GM12878 (cell line): ENCODE measurements around the gene SMARCB1. TPM values are rescaled to one million over a fixed set of nuclear protein-coding genes. Genes with fewer than 3 reads are reported as not detected.

ENCODE experiments used
- ATAC-seq: fragments of 200-7000 bp; cut with Tn5 transposase; 3 replicates; pipeline ENCODE4 v1.9.1; 2020; ENCODE audit warnings: mild to moderate bottlenecking, moderate library complexity
- BruUV-seq: library from RNA; stranded (reverse); fragments of 400-500 nt; replicated peaks from 2 replicates; lab custom pipeline; 2021; lab: Mats Ljungman, UMichigan
- CTCF ChIA-PET: fragments of 300-600 bp; sonication (Branson Sonifier 250); formaldehyde crosslinking; extraction: SDS; loops from one replicate; lab custom pipeline; 2021; ENCODE audit warnings: inconsistent platforms; lab: Yijun Ruan, JAX
- POLR2A ChIA-PET: fragments of 350-600 bp; formaldehyde crosslinking; extraction: SDS; loops from one replicate; lab custom pipeline; 2021; ENCODE audit warnings: inconsistent platforms; lab: Charles Lee
- RAD21 ChIA-PET: fragments of 300-600 bp; sonication (Branson Sonifier 250); formaldehyde crosslinking; loops from one replicate; lab custom pipeline; 2023; ENCODE audit warnings: antibody characterized with exemption; ENCODE audit not compliant: unreplicated experiment; lab: Charles Lee
- SMC1A ChIA-PET: fragments of 300-600 bp; sonication (Branson Sonifier 250); formaldehyde crosslinking; loops from one replicate; lab custom pipeline; 2023; ENCODE audit not compliant: unreplicated experiment, uncharacterized antibody; lab: Charles Lee
- DNase-seq: peaks from one replicate; pipeline ENCODE4 v3.0.0-alpha.2; 2011; ENCODE audit warnings: low read depth, low spot score
- FAIRE-seq: peaks from 3 replicates; lab custom pipeline; 2011; peaks lifted over from hg19 to GRCh38; lab: Jason Lieb, UNC
- H2AFZ ChIP-seq: 2 replicates; pipeline ENCODE4 v1.6.0; 2011; ENCODE audit warnings: low read depth, low read length, control low read depth; ENCODE audit not compliant: control insufficient read depth
- H3K27ac ChIP-seq: 2 replicates; pipeline ENCODE4 v1.5.1; 2011; ENCODE audit warnings: control low read depth; ENCODE audit not compliant: control insufficient read depth, insufficient read depth
- H3K27me3 ChIP-seq, 2 experiments: replicated peaks in 1 of 2; 2 replicates each; pipeline versions ENCODE4 v1.6.0 to v1.6.1; 2011; ENCODE audit warnings: low read length in 1 of 2; ENCODE audit not compliant: control insufficient read depth in 2 of 2, insufficient read depth in 2 of 2
- H3K36me3 ChIP-seq, 2 experiments: 2 replicates each; pipeline ENCODE4 v1.5.1; 2011; ENCODE audit warnings: low read length in 1 of 2; ENCODE audit not compliant: control insufficient read depth in 2 of 2, insufficient read depth in 2 of 2
- H3K4me1 ChIP-seq: 2 replicates; pipeline ENCODE4 v1.6.1; 2011; ENCODE audit warnings: mild to moderate bottlenecking, low read length, moderate library complexity, mixed read lengths; ENCODE audit not compliant: control insufficient read depth, insufficient read depth
- H3K4me2 ChIP-seq: 2 replicates; pipeline ENCODE4 v1.6.0; 2011; ENCODE audit warnings: control low read depth; ENCODE audit not compliant: control insufficient read depth, insufficient read depth
- H3K4me3 ChIP-seq: fragments of 200-600 bp; sonication (generic); 2 replicates; pipeline ENCODE4 v1.5.1; 2016
- H3K79me2 ChIP-seq: 2 replicates; pipeline ENCODE4 v1.6.0; 2011; ENCODE audit warnings: low read length; ENCODE audit not compliant: control insufficient read depth, insufficient read depth
- H3K9ac ChIP-seq: 2 replicates; pipeline ENCODE4 v1.8.0; 2011; ENCODE audit warnings: low read length, control low read depth, mixed read lengths; ENCODE audit not compliant: control insufficient read depth, insufficient read depth
- H3K9me3 ChIP-seq: replicated peaks from 3 replicates; pipeline ENCODE4 v1.5.1; 2011; ENCODE audit warnings: mild to moderate bottlenecking, low read length; ENCODE audit not compliant: control insufficient read depth, insufficient read depth
- H4K20me1 ChIP-seq: 2 replicates; pipeline ENCODE4 v1.6.0; 2011; ENCODE audit not compliant: control insufficient read depth, insufficient read depth
- BCL3 ChIP-seq: IDR thresholded peaks from 2 replicates; pipeline ENCODE4 v1.6.1; 2011; ENCODE audit warnings: borderline replicate concordance, low read depth, mild to moderate bottlenecking, moderate library complexity, low read length; ENCODE audit not compliant: insufficient read depth, poor library complexity, severe bottlenecking
- EGR1 ChIP-seq, 2 experiments: IDR thresholded peaks; 1 replicate in 1 of 2; 2 replicates in 1 of 2; pipeline ENCODE4 v1.6.1; 2011 to 2012; ENCODE audit warnings: low read depth in 2 of 2, low read length in 2 of 2, borderline replicate concordance in 1 of 2, mild to moderate bottlenecking in 1 of 2, moderate library complexity in 1 of 2
- ELK1 ChIP-seq: IDR thresholded peaks from 2 replicates; pipeline ENCODE4 v1.6.1; 2012; ENCODE audit warnings: low read depth, low read length, improper control_type of control experiment
- HDGF ChIP-seq: fragments of 450-650 bp; IDR thresholded peaks from 2 replicates; pipeline ENCODE4 v1.6.1; 2016; ENCODE audit warnings: antibody characterized with exemption
- NFYA ChIP-seq: IDR thresholded peaks from 2 replicates; pipeline ENCODE4 v1.6.1; 2011; ENCODE audit warnings: low read depth, mild to moderate bottlenecking, low read length, improper control_type of control experiment, borderline replicate concordance
- PML ChIP-seq: IDR thresholded peaks from 2 replicates; pipeline ENCODE4 v1.6.1; 2012; ENCODE audit warnings: low read length, inconsistent platforms
- SKIL ChIP-seq: fragments of 450-650 bp; IDR thresholded peaks from 2 replicates; pipeline ENCODE4 v1.6.1; 2017; ENCODE audit warnings: mild to moderate bottlenecking, low read depth, inconsistent platforms; ENCODE audit not compliant: poor library complexity, severe bottlenecking
- TBL1XR1 ChIP-seq: IDR thresholded peaks from 2 replicates; pipeline ENCODE4 v1.6.1; 2012; ENCODE audit warnings: low read depth, low read length, improper control_type of control experiment
- WRNIP1 ChIP-seq: IDR thresholded peaks from 2 replicates; pipeline ENCODE4 v1.6.1; 2011; ENCODE audit warnings: low read depth, low read length, improper control_type of control experiment, borderline replicate concordance
- ZBED1 ChIP-seq: IDR thresholded peaks from 2 replicates; pipeline ENCODE4 v1.6.1; 2016; ENCODE audit warnings: borderline replicate concordance
- ZBTB40 ChIP-seq: fragments of 450-650 bp; IDR thresholded peaks from 2 replicates; pipeline ENCODE4 v1.6.1; 2016; ENCODE audit warnings: mild to moderate bottlenecking, moderate library complexity, borderline replicate concordance
- whole genome bisulfite sequencing: methylation state at CpG from one replicate; pipeline ENCODE4 v1.1.6; 2016; ENCODE audit warnings: low lambda C conversion rate; ENCODE audit not compliant: insufficient replicate concordance, insufficient coverage; ENCODE audit errors: missing lambda C conversion rate; 5-methylcytosine and 5-hydroxymethylcytosine counted together
- in situ Hi-C: fragments of 300-500 bp; cut with MboI; formaldehyde crosslinking; loops from 9 replicates; pipeline ENCODE4 v1.14.3; 2018; ENCODE audit warnings: mixed read lengths
- intact Hi-C: fragments of 100-400 bp; cut with micrococcal nuclease; formaldehyde crosslinking; loops from one replicate; pipeline ENCODE4 v1.14.2; 2022; ENCODE audit not compliant: unreplicated experiment
- polyA plus RNA-seq, 11 experiments: library from polyadenylated mRNA; depleted of rRNA in 4 of 11; unstranded in 6 of 11; stranded (reverse) in 5 of 11; fragments of >200 nt; fragmentation: Nextera tagmentation in 4 of 11; fragmentation: Illumina TruSeq in 1 of 11; extraction: Ambion mirVana in 4 of 11; extraction: Trizol in 1 of 11; gene quantifications; 1 replicate in 1 of 11; 2 replicates in 10 of 11; pipeline versions ENCODE4 v1.2.1 to v1.2.3, GENCODE V29; 2011 to 2016; ENCODE audit warnings: inconsistent platforms in 2 of 11, missing spikeins in 2 of 11, low read depth in 1 of 11
- total RNA-seq, 4 experiments: library from RNA; depleted of rRNA in 3 of 4; stranded (reverse); fragments of >200 nt in 3 of 4; fragmentation: Illumina TruSeq in 1 of 4; extraction: Trizol in 1 of 4; gene quantifications; 2 replicates each; pipeline versions ENCODE4 v1.2.1 to v1.2.3, GENCODE V29; 2013 to 2021

Gene SMARCB1
- total and polyA plus RNA-seq, 10 of the 15 experiments (the other 5 are each of a cell fraction or from before 2014, with no cell fraction given), result 9.1 to 215 (median 183) TPM

- RAD21 ChIA-PET, result interaction anchor here (1.0 to 1.1 kb wide), 2 partner anchors 14 to 15 kb away, joined by 3 to 4 read pairs; partner anchors contain the start of gene MMP11
- SMC1A ChIA-PET, result interaction anchor here (1.0 to 1.9 kb wide), 3 partner anchors 16 to 60 kb away, joined by 3 to 5 read pairs (median 5); no protein-coding TSS in a partner anchor
- Histone ChIP-seq H3K79me2 (peaks cover 39% of the 10 kb centered on the region), H3K4me3 (peak overlapping the region; percentile 73; the same call in 1 of the 2 replicates), H3K9me3 (no peaks in the 10 kb centered on the region), H3K4me2 (peak overlapping the region; percentile 98), H3K27me3 (no peaks in the 10 kb centered on the region), H3K27ac (peak overlapping the region; percentile 98), H2AFZ (peak overlapping the region; percentile 97), H3K4me1 (peaks cover 8% of the 10 kb centered on the region), H3K9ac (peak overlapping the region; percentile 99), H4K20me1 (0 out of 2 replicates have a peak, but pooled peaks cover 4% of the 10 kb centered on the region), H3K36me3 (peaks cover 0 to 1% of the 10 kb centered on the region in 2 experiments; a peak in 1 of 4 replicates)
- 56% methylated on average over 9 of the region's 9 CpGs for WGBS
- POLR2A ChIA-PET, result interaction anchor here (0.6 to 2.5 kb wide), 3 partner anchors 19 to 71 kb away, joined by 3 to 8 read pairs (median 7); partner anchors contain the start of genes CHCHD10 and SLC2A11
- in situ Hi-C loops, result no loop called here
- BruUV-seq, result TSS peak; percentile 95
- ATAC-seq (no peak), DNase-seq (no peak), FAIRE-seq (no peak)
- CTCF ChIA-PET, result interaction anchor here (0.7 to 0.8 kb wide), 3 partner anchors 59 to 63 kb away, joined by 3 to 5 read pairs (median 3); no protein-coding TSS in a partner anchor
- intact Hi-C loops, result loop anchor here (2.0 kb wide), 1 partner anchor 19 kb away; no protein-coding TSS in a partner anchor
- TF ChIP-seq TBL1XR1 (no peak), SKIL (no peak), HDGF (0 out of 2 replicates have a peak, but pooled peaks have one; percentile 22), ZBED1 (no peak), NFYA (no peak), PML (no peak), BCL3 (no peak), ELK1 (no peak), WRNIP1 (no peak), EGR1 (IDR thresholded peaks at IDR 0.05; ENCODE audit: borderline replicate concordance in 1 of 2, low read depth in 2 of 2, low read length in 2 of 2) (no peak), ZBTB40 (peak; percentile 33; the same call in 1 of the 2 replicates)
Measured at GRCh38 chr22:23786261-23786710, 480 bp upstream of the SMARCB1 start.
